Frontal cortex (tissue), 4 donors: ENCODE data around the gene TRIM26. TPM values are rescaled to one million over a fixed set of nuclear protein-coding genes. Genes with fewer than 3 reads are reported as not detected.
"Not testable (repeated sequence)": the region's sequence is repeated elsewhere in the genome, so short reads cannot be mapped to it uniquely, and the experiment has no call there.

Experiments used
- DNase-seq, 2 donors: peaks; one replicate each; pipeline ENCODE4 v3.0.0; 2012; ENCODE audit warnings: low spot score in 2 of 2
- FAIRE-seq: peaks from 2 replicates; lab custom pipeline; 2012; peaks lifted over from hg19 to GRCh38; lab: Jason Lieb, UNC
- total RNA-seq: library from RNA; depleted of rRNA; stranded (reverse); fragments of >200 nt; gene quantifications from one replicate; pipeline ENCODE4 v1.2.3, GENCODE V29; 2014
- donor health status: control.
- donor health status: control.
- donor health status: control.

The TRIM26 gene
- total RNA-seq, 1 donor from 2014 or later: 14.3 TPM

- DNase-seq (no peak), FAIRE-seq (no peak)
Observed at GRCh38 chr6:30156774-30157173, 56.4 kb downstream of the TRIM26 start.

- FAIRE-seq: no peak
- no peak for DNase-seq
Observed at GRCh38 chr6:30156262-30156599, 57.0 kb downstream of the TRIM26 start.

DNA sequence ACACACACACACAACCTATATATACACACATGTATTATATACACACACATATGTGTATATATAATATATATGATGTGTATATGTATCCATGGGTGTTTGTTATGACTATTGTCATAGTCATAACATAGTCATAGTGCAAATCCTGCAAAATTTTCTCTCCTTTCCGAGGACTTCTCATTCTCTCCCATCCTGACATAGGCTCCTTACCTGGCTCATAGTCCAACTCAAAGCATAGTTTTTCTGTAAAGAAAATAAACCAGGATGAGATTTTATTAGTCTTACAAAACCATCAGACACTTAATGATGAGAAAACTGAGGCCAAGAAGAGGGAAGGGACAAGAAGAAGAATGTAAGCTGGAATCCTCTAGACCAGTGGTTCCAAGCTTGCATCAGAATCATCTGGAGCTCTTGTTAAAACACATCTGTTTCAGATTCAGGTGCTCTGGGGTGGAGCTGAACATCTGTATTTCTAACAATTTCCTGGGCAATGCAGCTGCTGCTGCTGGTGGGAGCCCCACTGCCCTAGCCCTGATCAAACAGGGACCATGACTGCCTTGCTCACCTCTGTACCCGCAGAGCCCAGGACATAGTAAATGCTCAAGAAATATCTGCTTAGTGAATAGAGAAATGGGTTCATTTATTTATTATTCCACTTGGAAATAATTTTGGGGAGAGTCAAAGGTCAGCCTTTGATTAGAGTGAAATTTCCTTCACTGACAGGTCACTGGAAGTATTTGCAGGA, 57.5 kb downstream of the TRIM26 start:
- no peak for DNase-seq

GRCh38 chr6:30154709-30155519, 58.3 kb downstream of the TRIM26 start:
- FAIRE-seq: no peak
- no peak for DNase-seq

More for the DNA sequence above, 57.5 kb downstream of the TRIM26 start:
- FAIRE-seq: no peak

DNA sequence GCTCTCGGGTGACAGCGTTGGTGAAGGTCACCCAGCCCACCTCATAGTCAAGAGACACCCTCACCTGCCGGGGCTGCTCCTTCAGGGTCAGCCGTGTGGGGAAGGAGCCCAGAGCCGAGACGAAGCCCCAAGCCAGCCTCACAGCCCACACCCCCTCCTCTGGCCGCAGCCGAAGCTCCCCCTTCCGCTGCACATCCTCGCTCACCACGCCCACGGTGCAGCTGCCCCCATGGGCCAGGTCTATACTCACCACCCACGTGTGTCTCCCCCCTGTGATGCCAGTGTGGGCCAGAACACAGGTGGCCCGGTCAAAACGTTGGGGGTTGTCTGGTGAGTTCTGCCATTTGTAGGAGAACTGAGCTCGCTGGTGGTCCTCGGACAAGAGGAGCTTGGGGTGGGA, 59.1 kb downstream of the TRIM26 start:
- DNase-seq (no peak), FAIRE-seq (no peak)

DNA sequence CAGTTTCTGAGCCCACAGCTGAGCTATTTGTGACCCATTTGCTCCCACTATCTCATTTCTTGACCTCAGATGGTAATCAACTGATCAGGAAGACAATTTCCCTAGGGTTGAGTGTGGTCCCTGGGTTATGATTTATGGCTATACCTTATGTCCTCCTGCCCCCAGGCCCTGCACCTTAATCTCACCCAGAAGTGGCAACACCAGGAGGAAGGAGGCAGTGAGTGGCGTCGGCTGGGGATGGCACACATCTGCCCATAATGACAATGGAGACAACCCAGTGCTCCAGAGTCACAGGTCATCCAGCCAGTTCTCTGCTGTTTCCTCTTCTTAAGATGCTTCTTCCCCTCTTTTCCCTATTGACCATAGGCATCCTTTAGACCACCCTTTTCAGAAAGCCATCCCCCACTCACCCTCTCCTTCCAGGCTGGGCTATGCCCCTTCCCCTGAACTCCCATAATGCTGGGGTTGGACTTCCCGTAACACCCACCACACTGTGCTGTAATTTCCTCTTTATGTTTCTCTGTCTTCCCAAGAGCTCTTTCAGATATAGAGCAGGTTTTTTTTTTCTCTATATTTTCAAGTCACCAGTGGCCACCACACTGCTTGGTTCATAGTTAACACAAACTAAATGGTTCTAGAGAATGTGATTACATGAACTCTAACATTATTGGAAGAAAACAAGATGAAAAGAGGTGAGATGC, 60.1 kb downstream of the TRIM26 start:
- DNase-seq (no peak), FAIRE-seq (no peak)

GRCh38 chr6:30152016-30152673, 61.1 kb downstream of the TRIM26 start:
- DNase-seq (no peak), FAIRE-seq (no peak)

DNA sequence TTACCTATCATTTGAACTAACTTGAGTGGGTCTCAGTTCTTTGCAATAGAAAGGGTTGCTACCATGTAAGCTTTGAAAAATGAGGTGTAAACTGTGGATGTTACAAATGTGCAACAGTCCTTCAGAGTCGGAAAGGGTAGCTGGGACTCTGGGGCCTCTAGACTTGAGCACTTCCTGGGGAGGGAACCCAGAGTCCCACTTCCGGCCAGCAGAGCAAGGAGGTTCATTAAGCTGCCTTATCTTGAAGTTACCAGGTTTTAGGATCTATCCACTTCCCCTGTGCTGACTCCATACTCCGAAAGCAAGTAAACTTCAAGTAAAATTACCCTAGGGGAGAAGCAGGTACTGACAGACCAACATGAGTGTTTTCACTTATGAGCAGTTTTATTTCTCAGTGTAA, 61.6 kb downstream of the TRIM26 start:
- FAIRE-seq (no peak), DNase-seq (no peak)

GRCh38 chr6:30150671-30151395, 62.4 kb downstream of the TRIM26 start:
- FAIRE-seq (no peak), DNase-seq (no peak)

GRCh38 chr6:30149858-30150550, 63.2 kb downstream of the TRIM26 start:
- no peak for DNase-seq
- no peak for FAIRE-seq

GRCh38 chr6:30149234-30149633, 64.0 kb downstream of the TRIM26 start:
- FAIRE-seq (no peak), DNase-seq (no peak)

DNA sequence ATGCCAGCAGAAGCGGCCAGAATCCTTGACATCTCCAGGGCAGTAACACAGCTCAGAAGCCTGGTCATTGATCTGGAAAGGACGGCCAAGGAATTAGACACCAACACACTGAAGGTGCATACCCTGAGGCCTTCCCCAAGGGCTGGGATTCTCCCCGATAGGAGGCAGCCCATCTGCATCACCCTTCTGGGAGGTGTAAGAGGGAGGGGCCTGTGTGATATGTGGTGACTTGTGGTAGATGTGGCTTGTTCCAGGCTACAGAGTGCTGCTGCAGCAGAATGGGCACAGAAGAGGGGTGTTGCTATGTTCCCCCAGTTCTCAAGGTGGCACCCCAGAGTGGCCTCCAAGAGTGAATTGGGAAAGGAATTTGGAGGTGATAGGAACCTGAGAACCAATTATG, 66.1 kb downstream of the TRIM26 start:
- DNase-seq (no peak), FAIRE-seq (no peak)

DNA sequence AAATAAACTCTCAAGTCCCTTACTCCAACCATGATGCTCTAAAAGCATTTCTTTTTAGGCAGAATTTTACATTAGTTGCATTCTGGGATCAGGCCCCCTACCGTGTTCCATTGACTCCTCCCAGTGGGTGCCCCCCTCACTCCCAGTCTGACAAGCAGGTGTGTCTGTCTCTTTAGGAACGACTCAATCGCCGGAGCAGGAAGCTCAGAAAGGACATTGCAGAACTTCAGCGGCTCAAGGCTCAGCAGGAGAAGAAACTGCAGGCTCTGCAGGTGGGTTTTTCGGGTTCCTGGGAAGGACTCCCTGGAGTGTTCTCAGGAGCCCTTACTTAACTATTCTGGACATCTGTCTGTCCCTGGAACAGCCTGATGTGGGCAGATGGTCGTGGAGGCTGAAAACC, 67.4 kb downstream of the TRIM26 start:
- FAIRE-seq (no peak), DNase-seq (no peak)

- DNase-seq (no peak), FAIRE-seq (no peak)
Observed at GRCh38 chr6:30144811-30145210, 68.4 kb downstream of the TRIM26 start.

DNA sequence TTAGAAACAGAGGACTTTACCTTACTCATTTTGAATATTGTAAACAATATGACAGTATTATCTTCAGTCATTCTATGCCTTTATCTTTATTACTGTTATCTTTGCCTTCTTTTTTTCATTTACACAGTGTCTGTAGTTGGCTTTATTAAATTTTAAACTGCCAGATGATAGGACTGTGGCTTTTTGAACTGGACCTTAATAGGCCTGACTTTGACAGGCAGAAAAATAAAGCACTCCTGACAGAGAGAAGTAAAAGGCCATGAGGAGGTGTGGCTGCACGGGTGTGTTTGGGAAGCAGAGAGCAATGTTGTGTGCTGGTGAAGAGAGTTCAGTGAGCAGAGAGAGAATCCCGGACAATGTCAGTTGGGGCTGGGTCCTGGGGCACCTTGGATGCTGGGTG, 69.4 kb downstream of the TRIM26 start:
- no peak for FAIRE-seq

GRCh38 chr6:30142665-30143064, 70.5 kb downstream of the TRIM26 start:
- no peak for DNase-seq
- no peak for FAIRE-seq

More for the DNA sequence above, 69.4 kb downstream of the TRIM26 start:
- DNase-seq: no peak

- DNase-seq, FAIRE-seq: not testable (repeated sequence)
Observed at GRCh38 chr6:30140240-30140639, 73.0 kb downstream of the TRIM26 start.

DNA sequence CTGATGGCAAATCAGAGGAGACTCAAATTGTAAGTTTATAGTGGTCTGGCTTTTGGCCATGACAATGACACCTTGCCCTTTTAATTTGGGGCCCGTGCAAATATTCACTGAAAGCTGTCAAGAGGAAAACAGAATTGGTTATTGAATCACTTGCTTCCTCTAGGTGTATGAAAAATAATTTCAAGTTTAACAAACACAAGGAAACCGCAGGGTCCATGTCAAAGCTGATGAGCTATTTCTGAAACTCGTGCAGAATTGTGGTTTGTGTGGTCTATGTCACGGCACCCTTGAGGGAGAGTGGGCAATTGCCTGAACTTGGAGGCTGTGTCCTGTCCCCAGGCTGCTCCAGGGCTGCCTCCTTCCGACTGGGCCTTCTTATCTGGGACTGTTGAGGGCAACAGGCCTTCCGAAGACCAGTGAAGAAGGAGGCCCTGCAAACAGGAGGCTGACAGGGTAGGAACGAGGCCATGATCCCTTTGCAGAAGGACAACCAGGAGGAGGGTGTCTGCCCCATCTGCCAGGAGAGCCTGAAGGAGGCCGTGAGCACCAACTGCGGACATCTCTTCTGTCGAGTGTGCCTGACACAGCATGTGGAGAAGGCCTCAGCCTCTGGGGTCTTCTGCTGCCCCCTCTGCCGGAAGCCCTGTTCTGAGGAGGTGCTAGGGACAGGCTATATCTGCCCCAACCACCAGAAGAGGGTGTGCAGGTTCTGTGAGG, 76.5 kb downstream of the TRIM26 start:
- no peak for DNase-seq
- no peak for FAIRE-seq
